Esophagus squamous epithelium (tissue), 4 donors: Measurements from ENCODE around the gene OTUD4.
"Not testable (repeated sequence)": the region's sequence is repeated elsewhere in the genome, so short reads cannot be mapped to it uniquely, and the experiment has no call there.

Experiments used
- CTCF ChIP-seq, 6 experiments: fragments of 450-650 bp in 4 of 6; fragments of 200-600 bp in 2 of 6; sonication (generic) in 2 of 6; IDR thresholded peaks; one replicate each; pipeline ENCODE4 v1.5.1; 2016 to 2019; ENCODE audit warnings: antibody characterized with exemption in 6 of 6, mild to moderate bottlenecking in 4 of 6, moderate library complexity in 4 of 6
- POLR2A ChIP-seq, 4 donors: fragments of 450-650 bp; IDR thresholded peaks; one replicate each; pipeline ENCODE4 v1.6.1; 2017; ENCODE audit warnings: antibody characterized with exemption in 4 of 4, mild to moderate bottlenecking in 4 of 4, moderate library complexity in 3 of 4

GRCh38 chr4:145221529-145221928 lies 41.1 kb upstream of the OTUD4 start:
- TF ChIP-seq CTCF, POLR2A (IDR thresholded peaks at IDR 0.05): not testable (repeated sequence)
